ENCODE measurements around the gene PIGV. TPM values are rescaled to one million over a fixed set of nuclear protein-coding genes. Genes with fewer than 3 reads are reported as not detected.

The PIGV gene
- total and polyA plus RNA-seq, 4 donors: 9.2 to 15.6 (median 11.5) TPM

- 28% methylated on average over 4 of the region's 5 CpGs for WGBS (ENCODE audit: insufficient coverage)
- no peaks in the 10 kb centered on the region for H3K9me3 ChIP-seq (ENCODE audit: control insufficient read depth, insufficient read depth, low read length)
- H3K4me1 ChIP-seq (ENCODE audit: control insufficient read depth, insufficient read depth, low read length): peaks cover 44% of the 10 kb centered on the region
- H3K27ac ChIP-seq (ENCODE audit: low read depth, low read length): peak overlapping the region; percentile 93
- DNase-seq (ENCODE audit: low read depth in 4 of 6, low spot score in 6 of 6): no peak
- no peak overlapping the region for H3K4me3 ChIP-seq (ENCODE audit: low read depth, low read length)
- H3K36me3 ChIP-seq (ENCODE audit: control insufficient read depth, insufficient read depth, low read length): peaks cover 23% of the 10 kb centered on the region
- no peaks in the 10 kb centered on the region for H3K27me3 ChIP-seq (ENCODE audit: control insufficient read depth, insufficient read depth, low read length)
These were observed 4.1 kb upstream of the PIGV start for GRCh38 chr1:26783646-26784022.

DNA sequence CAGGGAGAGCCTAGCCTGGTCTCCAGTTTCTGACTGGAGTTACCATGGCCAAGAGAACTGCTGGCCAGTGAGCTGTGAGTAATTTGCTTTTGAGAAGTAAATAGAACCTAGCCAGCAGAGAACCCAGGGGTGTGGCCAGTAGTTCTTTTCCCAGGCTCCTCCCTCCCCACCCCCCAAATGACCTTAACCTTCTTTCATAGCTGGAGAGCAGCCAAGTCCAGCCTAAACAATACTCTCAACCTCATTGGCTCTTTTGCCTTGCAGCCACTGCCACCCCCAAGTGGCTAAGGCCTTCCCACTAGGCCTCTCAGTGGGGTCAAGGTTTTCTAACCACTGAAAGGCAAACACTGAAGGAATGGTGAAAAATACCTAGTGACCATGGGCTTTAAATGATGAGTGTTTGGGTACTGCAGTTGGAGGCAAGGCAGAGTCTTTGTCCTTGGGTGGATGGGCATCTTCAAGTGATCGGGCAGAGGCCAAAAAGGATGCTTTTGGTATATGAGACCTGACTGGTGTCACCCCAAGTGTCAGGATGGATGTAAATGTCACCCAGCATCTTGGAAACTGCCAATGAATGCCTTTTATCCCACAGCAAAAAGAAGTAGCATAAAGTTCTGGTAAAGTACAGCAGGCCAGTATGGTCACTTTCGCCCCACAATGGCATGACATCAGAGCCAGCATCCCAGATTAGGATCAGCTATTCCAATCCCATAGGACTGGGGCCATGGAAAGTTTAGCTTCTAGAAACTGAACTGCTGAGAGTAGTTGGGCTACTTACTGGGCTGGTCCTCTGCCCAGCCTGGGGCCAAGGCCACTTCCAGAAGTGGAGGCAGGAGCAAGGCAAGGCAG is 3.5 kb upstream of the PIGV start:
- Histone ChIP-seq H3K27ac (ENCODE audit: low read depth, low read length) (peak overlapping the region; percentile 93), H3K9me3 (ENCODE audit: control insufficient read depth, insufficient read depth, low read length) (no peaks in the 10 kb centered on the region), H3K36me3 (ENCODE audit: control insufficient read depth, insufficient read depth, low read length) (peaks cover 17% of the 10 kb centered on the region), H3K4me3 (ENCODE audit: low read depth, low read length) (no peak overlapping the region), H3K27me3 (ENCODE audit: control insufficient read depth, insufficient read depth, low read length) (no peaks in the 10 kb centered on the region), H3K4me1 (ENCODE audit: control insufficient read depth, insufficient read depth, low read length) (peaks cover 49% of the 10 kb centered on the region)
- DNase-seq (ENCODE audit: low read depth in 4 of 6, low spot score in 6 of 6): peak in 5 of 6 donors; percentile 24 to 90 (median 68)
- WGBS (ENCODE audit: insufficient coverage): 94% methylated on average over 2 of the region's 2 CpGs

DNA sequence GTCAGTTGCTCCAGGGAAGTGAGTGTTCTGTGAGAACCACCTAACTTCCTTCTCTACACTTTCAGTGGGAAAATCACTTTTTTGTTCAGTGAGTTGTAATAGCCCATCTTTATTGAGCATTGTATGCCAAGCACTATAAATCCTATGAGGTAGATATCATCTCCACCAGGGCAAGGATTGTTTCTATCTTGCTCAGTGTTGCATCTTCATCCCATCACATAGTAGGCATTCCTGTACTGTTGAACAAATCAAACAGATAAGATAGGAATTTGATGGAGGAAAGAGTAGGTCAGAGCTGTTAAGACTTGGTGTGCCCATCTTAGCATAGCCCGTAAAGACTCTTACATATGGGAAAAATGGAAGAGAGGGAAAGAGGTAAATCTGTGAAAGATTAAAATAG is 2.9 kb upstream of the PIGV start:
- Histone ChIP-seq H3K27ac (ENCODE audit: low read depth, low read length) (peak overlapping the region; percentile 100), H3K4me3 (ENCODE audit: low read depth, low read length) (no peak overlapping the region), H3K4me1 (ENCODE audit: control insufficient read depth, insufficient read depth, low read length) (peaks cover 48% of the 10 kb centered on the region), H3K27me3 (ENCODE audit: control insufficient read depth, insufficient read depth, low read length) (no peaks in the 10 kb centered on the region), H3K9me3 (ENCODE audit: control insufficient read depth, insufficient read depth, low read length) (no peaks in the 10 kb centered on the region), H3K36me3 (ENCODE audit: control insufficient read depth, insufficient read depth, low read length) (peaks cover 10% of the 10 kb centered on the region)
- no CpG with 5 or more reads among the region's 1 CpG for WGBS (ENCODE audit: insufficient coverage)
- no peak for DNase-seq (ENCODE audit: low read depth in 4 of 6, low spot score in 6 of 6)

DNA sequence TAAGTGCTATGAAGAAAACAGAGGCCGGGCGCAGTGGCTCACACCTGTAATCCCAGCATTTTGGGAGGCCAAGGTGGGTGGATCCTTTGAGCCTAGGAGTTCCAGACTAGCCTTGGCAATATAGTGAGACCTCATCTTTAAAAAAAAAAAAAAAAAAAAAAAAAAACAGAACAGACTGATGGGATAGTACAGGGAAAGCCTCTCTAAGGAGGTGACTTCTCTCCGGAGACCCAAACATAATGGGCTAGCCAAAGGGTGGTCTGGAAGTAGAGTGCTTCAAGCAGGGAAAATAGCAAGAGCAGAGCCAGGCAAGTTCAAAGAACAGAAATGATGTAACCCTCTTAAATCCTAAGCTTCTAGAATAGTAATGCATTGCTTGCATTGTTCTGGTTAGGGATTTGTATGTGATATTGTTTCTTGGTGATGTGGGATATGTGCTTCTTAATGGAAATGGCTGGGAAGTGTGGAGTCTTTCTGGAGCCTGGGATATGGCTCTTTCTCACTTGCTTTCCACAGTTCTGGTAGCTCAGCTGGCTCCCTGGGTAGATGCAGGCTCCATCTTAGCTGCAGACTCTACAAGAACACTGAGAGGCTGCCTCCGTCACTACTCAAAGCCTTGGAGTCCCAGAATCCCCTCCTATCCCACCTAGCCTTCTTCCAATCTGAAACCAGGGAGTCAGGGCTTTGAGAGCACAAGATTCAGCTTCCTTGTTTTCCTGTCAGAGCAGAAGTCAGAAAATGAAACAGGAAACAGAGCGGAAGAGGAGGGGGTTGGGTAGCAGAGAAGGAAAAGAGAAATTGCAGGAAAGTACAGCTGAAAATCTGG is 1.9 kb upstream of the PIGV start:
- H3K4me1 ChIP-seq (ENCODE audit: control insufficient read depth, insufficient read depth, low read length): peaks cover 45% of the 10 kb centered on the region
- peaks cover under 1% of the 10 kb centered on the region for H3K36me3 ChIP-seq (ENCODE audit: control insufficient read depth, insufficient read depth, low read length)
- 73% methylated on average over 3 of the region's 5 CpGs for WGBS (ENCODE audit: insufficient coverage)
- peak in 3 of 6 donors; percentile 35 to 75 (median 62) for DNase-seq (ENCODE audit: low read depth in 4 of 6, low spot score in 6 of 6)
- H3K27ac ChIP-seq (ENCODE audit: low read depth, low read length): peak overlapping the region; percentile 100
- H3K27me3 ChIP-seq (ENCODE audit: control insufficient read depth, insufficient read depth, low read length): no peaks in the 10 kb centered on the region
- H3K9me3 ChIP-seq (ENCODE audit: control insufficient read depth, insufficient read depth, low read length): no peaks in the 10 kb centered on the region
- no peak overlapping the region for H3K4me3 ChIP-seq (ENCODE audit: low read depth, low read length)

DNA sequence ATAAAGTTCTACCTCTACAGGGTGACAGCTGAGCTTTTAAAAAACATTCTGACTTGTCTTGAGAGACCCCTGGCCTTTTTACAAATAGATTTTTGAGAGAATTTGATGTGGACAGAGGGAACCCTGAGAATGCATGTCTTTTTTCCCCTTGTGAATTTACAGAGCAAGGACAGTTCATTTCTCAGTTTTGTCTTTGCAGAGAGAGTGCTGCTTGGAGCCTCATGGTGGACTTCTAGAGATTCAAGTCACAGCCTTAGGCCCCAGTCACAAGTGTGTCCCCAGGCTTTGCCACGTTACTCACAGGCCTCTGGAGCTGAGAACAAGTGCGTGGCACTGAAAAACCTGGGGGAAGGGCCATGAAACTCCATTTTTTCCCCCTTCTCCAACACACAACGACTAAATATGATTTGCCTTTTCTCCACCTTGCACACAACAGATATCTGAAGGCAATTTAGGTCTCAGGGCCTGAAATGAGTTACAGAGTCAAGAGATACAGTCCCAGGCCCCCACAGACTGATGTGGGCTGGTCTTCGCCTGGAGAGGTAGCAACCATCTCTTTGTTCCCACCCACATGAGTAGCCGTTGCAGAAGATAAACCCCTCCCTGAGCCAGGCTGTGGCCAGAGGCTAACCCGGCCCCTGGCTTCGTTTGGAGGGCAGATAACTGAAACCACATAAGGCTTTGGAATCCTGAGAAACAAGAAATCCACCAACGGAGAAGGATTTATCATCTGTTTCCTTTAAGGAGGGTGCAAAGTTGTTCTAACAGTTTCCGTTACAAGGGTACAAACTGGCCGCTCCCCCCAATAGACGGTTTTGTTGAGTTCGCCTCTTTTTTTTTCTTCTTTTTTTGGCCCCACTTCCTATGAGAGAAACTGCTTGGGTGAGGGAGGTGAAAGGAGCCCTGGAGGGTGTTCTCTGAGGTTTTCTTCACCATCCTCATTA is 1.0 kb upstream of the PIGV start:
- 22% methylated on average over 7 of the region's 12 CpGs for WGBS (ENCODE audit: insufficient coverage)
- no peaks in the 10 kb centered on the region for H3K36me3 ChIP-seq (ENCODE audit: control insufficient read depth, insufficient read depth, low read length)
- peaks cover 45% of the 10 kb centered on the region for H3K4me1 ChIP-seq (ENCODE audit: control insufficient read depth, insufficient read depth, low read length)
- no peaks in the 10 kb centered on the region for H3K27me3 ChIP-seq (ENCODE audit: control insufficient read depth, insufficient read depth, low read length)
- DNase-seq (ENCODE audit: low read depth in 4 of 6, low spot score in 6 of 6): peak in 3 of 6 donors; percentile 31 to 67 (median 63)
- H3K9me3 ChIP-seq (ENCODE audit: control insufficient read depth, insufficient read depth, low read length): no peaks in the 10 kb centered on the region
- H3K27ac ChIP-seq (ENCODE audit: low read depth, low read length): peak overlapping the region; percentile 100
- H3K4me3 ChIP-seq (ENCODE audit: low read depth, low read length): peak overlapping the region; percentile 89

DNA sequence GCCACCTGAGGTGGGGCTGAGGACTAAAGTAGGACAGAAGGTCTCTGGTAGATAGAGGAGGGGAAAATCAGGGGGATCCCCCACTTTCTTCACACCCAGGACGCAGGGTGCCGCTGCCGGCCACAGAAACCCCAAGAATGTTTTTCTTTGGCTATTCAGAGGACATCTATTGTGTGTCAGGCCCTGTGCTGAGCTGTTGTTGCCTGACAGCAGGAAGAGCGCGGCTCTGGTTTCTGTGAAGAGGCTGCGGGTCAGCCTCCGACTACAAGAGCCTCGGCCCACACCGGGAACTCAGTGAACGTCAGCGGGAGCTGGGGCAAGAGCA is 407 bp upstream of the PIGV start:
- H3K36me3 ChIP-seq (ENCODE audit: control insufficient read depth, insufficient read depth, low read length): no peaks in the 10 kb centered on the region
- peak overlapping the region; percentile 89 for H3K4me3 ChIP-seq (ENCODE audit: low read depth, low read length)
- no peak for DNase-seq (ENCODE audit: low read depth in 4 of 6, low spot score in 6 of 6)
- WGBS (ENCODE audit: insufficient coverage): under 1% methylated on average over 11 of the region's 11 CpGs
- H3K27me3 ChIP-seq (ENCODE audit: control insufficient read depth, insufficient read depth, low read length): no peaks in the 10 kb centered on the region
- H3K27ac ChIP-seq (ENCODE audit: low read depth, low read length): peak overlapping the region; percentile 100
- no peaks in the 10 kb centered on the region for H3K9me3 ChIP-seq (ENCODE audit: control insufficient read depth, insufficient read depth, low read length)
- peaks cover 45% of the 10 kb centered on the region for H3K4me1 ChIP-seq (ENCODE audit: control insufficient read depth, insufficient read depth, low read length)

DNA sequence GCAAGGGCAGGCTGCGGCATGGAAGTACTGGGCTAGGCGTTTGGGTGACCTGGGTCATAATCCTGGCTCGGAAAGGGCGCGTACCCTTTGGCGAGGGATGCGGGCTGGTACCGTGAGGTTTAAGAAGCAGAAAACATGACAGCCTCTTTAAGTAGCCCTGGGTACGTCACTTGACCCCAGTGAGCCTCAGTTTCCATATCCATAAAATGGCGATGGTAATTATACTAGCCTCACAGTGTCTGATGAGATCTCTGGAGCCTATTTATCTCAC is 700 bp downstream of the PIGV start:
- H3K36me3 ChIP-seq (ENCODE audit: control insufficient read depth, insufficient read depth, low read length): no peaks in the 10 kb centered on the region
- WGBS (ENCODE audit: insufficient coverage): 16% methylated on average over 8 of the region's 10 CpGs
- peak overlapping the region; percentile 100 for H3K27ac ChIP-seq (ENCODE audit: low read depth, low read length)
- peaks cover 45% of the 10 kb centered on the region for H3K4me1 ChIP-seq (ENCODE audit: control insufficient read depth, insufficient read depth, low read length)
- peak overlapping the region; percentile 89 for H3K4me3 ChIP-seq (ENCODE audit: low read depth, low read length)
- H3K27me3 ChIP-seq (ENCODE audit: control insufficient read depth, insufficient read depth, low read length): no peaks in the 10 kb centered on the region
- DNase-seq (ENCODE audit: low read depth in 4 of 6, low spot score in 6 of 6): no peak
- no peaks in the 10 kb centered on the region for H3K9me3 ChIP-seq (ENCODE audit: control insufficient read depth, insufficient read depth, low read length)

GRCh38 chr1:26788836-26789611 is 1.3 kb downstream of the PIGV start:
- 4% methylated on average over 17 of the region's 19 CpGs for WGBS (ENCODE audit: insufficient coverage)
- H3K27ac ChIP-seq (ENCODE audit: low read depth, low read length): peak overlapping the region; percentile 100
- H3K4me3 ChIP-seq (ENCODE audit: low read depth, low read length): peak overlapping the region; percentile 89

GRCh38 chr1:26789612-26789865 is 1.8 kb downstream of the PIGV start:
- Histone ChIP-seq H3K9me3 (ENCODE audit: control insufficient read depth, insufficient read depth, low read length) (no peaks in the 10 kb centered on the region), H3K27ac (ENCODE audit: low read depth, low read length) (peak overlapping the region; percentile 100), H3K36me3 (ENCODE audit: control insufficient read depth, insufficient read depth, low read length) (peaks cover 6% of the 10 kb centered on the region), H3K27me3 (ENCODE audit: control insufficient read depth, insufficient read depth, low read length) (no peaks in the 10 kb centered on the region), H3K4me1 (ENCODE audit: control insufficient read depth, insufficient read depth, low read length) (peaks cover 36% of the 10 kb centered on the region), H3K4me3 (ENCODE audit: low read depth, low read length) (no peak overlapping the region)
- WGBS (ENCODE audit: insufficient coverage): no CpG with 5 or more reads among the region's 3 CpGs
- no peak for DNase-seq (ENCODE audit: low read depth in 4 of 6, low spot score in 6 of 6)

More at GRCh38 chr1:26788836-26789611, 1.3 kb downstream of the PIGV start:
- DNase-seq (ENCODE audit: low read depth in 4 of 6, low spot score in 6 of 6): peak in 5 of 6 donors; percentile 69 to 96 (median 85)
- no peaks in the 10 kb centered on the region for H3K27me3 ChIP-seq (ENCODE audit: control insufficient read depth, insufficient read depth, low read length)
- no peaks in the 10 kb centered on the region for H3K9me3 ChIP-seq (ENCODE audit: control insufficient read depth, insufficient read depth, low read length)
- peaks cover 4% of the 10 kb centered on the region for H3K36me3 ChIP-seq (ENCODE audit: control insufficient read depth, insufficient read depth, low read length)
- H3K4me1 ChIP-seq (ENCODE audit: control insufficient read depth, insufficient read depth, low read length): peaks cover 41% of the 10 kb centered on the region

Data from spinal cord (tissue), 10 donors.